COLO668 (cell line): ENCODE data around the gene SLC12A7.

Experiments
- DNase-seq: peaks from one replicate; lab custom pipeline; 2025; ENCODE audit not compliant: unreplicated experiment; lab: John Stamatoyannopoulos, UW

SLC12A7 gene

GRCh38 chr5:1054018-1054798, 57.7 kb downstream of the SLC12A7 start:
- DNase-seq, result no peak

- no peak for DNase-seq
Observed at GRCh38 chr5:1053391-1054017, 58.4 kb downstream of the SLC12A7 start.

GRCh38 chr5:1052641-1053390, 59.0 kb downstream of the SLC12A7 start:
- DNase-seq, result no peak

GRCh38 chr5:1052076-1052475, 59.8 kb downstream of the SLC12A7 start:
- DNase-seq, result no peak

- no peak for DNase-seq
Observed at GRCh38 chr5:1051366-1051720, 60.5 kb downstream of the SLC12A7 start.

GRCh38 chr5:1050423-1051365, 61.2 kb downstream of the SLC12A7 start:
- no peak for DNase-seq

- DNase-seq, result no peak
Observed at GRCh38 chr5:1048861-1049838, 62.7 kb downstream of the SLC12A7 start.

- DNase-seq, result no peak
Observed at GRCh38 chr5:1048162-1048721, 63.6 kb downstream of the SLC12A7 start.

- DNase-seq, result no peak
Observed at GRCh38 chr5:1047332-1047965, 64.4 kb downstream of the SLC12A7 start.

GRCh38 chr5:1045960-1046560, 65.8 kb downstream of the SLC12A7 start:
- DNase-seq, result no peak

- DNase-seq, result no peak
Observed at GRCh38 chr5:1044117-1044516, 67.7 kb downstream of the SLC12A7 start.

- no peak for DNase-seq
Observed at GRCh38 chr5:1043327-1043726, 68.5 kb downstream of the SLC12A7 start.

GRCh38 chr5:1042626-1043025, 69.2 kb downstream of the SLC12A7 start:
- no peak for DNase-seq

- no peak for DNase-seq
Observed at GRCh38 chr5:1041225-1042143, 70.4 kb downstream of the SLC12A7 start.

- no peak for DNase-seq
Observed at GRCh38 chr5:1040571-1040970, 71.3 kb downstream of the SLC12A7 start.

GRCh38 chr5:1039706-1040260, 72.1 kb downstream of the SLC12A7 start:
- DNase-seq, result no peak

- DNase-seq, result no peak
Observed at GRCh38 chr5:1039210-1039548, 72.7 kb downstream of the SLC12A7 start.
